Caki2 (cell line): Measurements from ENCODE around the gene DPP3. TPM values are rescaled to one million over a fixed set of nuclear protein-coding genes. Genes with fewer than 3 reads are reported as not detected.
A peak's percentile ranks its signal among the peaks of the same experiment; 100 is the strongest.
"Not testable (repeated sequence)": the region's sequence is repeated elsewhere in the genome, so short reads cannot be mapped to it uniquely, and the experiment has no call there.

Experiments used
- DNase-seq: peaks from one replicate; pipeline ENCODE4 v3.0.0-alpha.2; 2015; ENCODE audit warnings: low read depth
- in situ Hi-C: cut with HindIII; loops from 2 replicates; pipeline ENCODE4 v1.10.0; 2016; ENCODE audit warnings: low sequenced_read_pairs, low pct_unique_long_range_greater_than_20kb, mixed read lengths
- total RNA-seq: library from RNA; depleted of rRNA; stranded (reverse); fragments of >200 nt; shearing (Covaris generic); gene quantifications from 2 replicates; pipeline ENCODE4 v1.2.3, GENCODE V29; 2014; ENCODE audit warnings: low replicate concordance; rRNA removed

DPP3 gene
- total RNA-seq, result 59.9 and 102 TPM in 2 replicates

- DNase-seq, result peak; percentile 94
- in situ Hi-C loops, result no loop called here
Measured at GRCh38 chr11:66480117-66480938, at the start of gene DPP3. TSS of gene DPP3 (plus strand) at chr11:66480434. CDS start at chr11:66482201, 1,767 bp downstream.

GRCh38 chr11:66431287-66431686 lies 48.9 kb upstream of the DPP3 start:
- in situ Hi-C loops, DNase-seq: not testable (repeated sequence)

- DNase-seq, in situ Hi-C loops: not testable (repeated sequence)
Measured at GRCh38 chr11:66431871-66432329, 48.3 kb upstream of the DPP3 start.

- DNase-seq, result no peak
- in situ Hi-C loops, result no loop called here
Measured at GRCh38 chr11:66432597-66432996, 47.6 kb upstream of the DPP3 start.

GRCh38 chr11:66437979-66438503 lies 42.2 kb upstream of the DPP3 start:
- in situ Hi-C loops, result no loop called here
- no peak for DNase-seq

- in situ Hi-C loops, result no loop called here
Measured at GRCh38 chr11:66438504-66439466, 41.4 kb upstream of the DPP3 start, which contains the start of gene MRPL11. TSS of gene MRPL11 (minus strand) at chr11:66438848. CDS start at chr11:66438754, 94 bp downstream.

GRCh38 chr11:66440101-66440939 lies 39.9 kb upstream of the DPP3 start:
- DNase-seq, in situ Hi-C loops: not testable (repeated sequence)

More at GRCh38 chr11:66438504-66439466, 41.4 kb upstream of the DPP3 start, which contains the start of gene MRPL11:
- peak; percentile 87 for DNase-seq

GRCh38 chr11:66440940-66441282 lies 39.3 kb upstream of the DPP3 start:
- in situ Hi-C loops, DNase-seq: not testable (repeated sequence)

GRCh38 chr11:66443602-66444001 lies 36.6 kb upstream of the DPP3 start:
- DNase-seq, result no peak
- in situ Hi-C loops, result no loop called here

- DNase-seq, result no peak
- in situ Hi-C loops, result no loop called here
Measured at GRCh38 chr11:66447012-66447411, 33.2 kb upstream of the DPP3 start.

- in situ Hi-C loops, result no loop called here
- DNase-seq, result no peak
Measured at GRCh38 chr11:66448523-66448922, 31.7 kb upstream of the DPP3 start.

- in situ Hi-C loops, result no loop called here
- DNase-seq, result no peak
Measured at GRCh38 chr11:66450560-66450959, 29.7 kb upstream of the DPP3 start.

GRCh38 chr11:66451663-66452062 lies 28.6 kb upstream of the DPP3 start:
- DNase-seq, result no peak
- in situ Hi-C loops, result no loop called here

- DNase-seq, result no peak
- in situ Hi-C loops, result no loop called here
Measured at GRCh38 chr11:66454247-66454646, 26.0 kb upstream of the DPP3 start.

GRCh38 chr11:66454828-66455227 lies 25.4 kb upstream of the DPP3 start:
- in situ Hi-C loops, result no loop called here

GRCh38 chr11:66457826-66458225 lies 22.4 kb upstream of the DPP3 start:
- in situ Hi-C loops, result no loop called here
- no peak for DNase-seq

More at GRCh38 chr11:66454828-66455227, 25.4 kb upstream of the DPP3 start:
- DNase-seq, result no peak

- no peak for DNase-seq
- in situ Hi-C loops, result no loop called here
Measured at GRCh38 chr11:66459138-66459778, 21.0 kb upstream of the DPP3 start.
